ENCODE results near the gene PRKD1.
"Not testable (repeated sequence)": the region's sequence is repeated elsewhere in the genome, so short reads cannot be mapped to it uniquely, and the experiment has no call there.

The PRKD1 gene

DNA sequence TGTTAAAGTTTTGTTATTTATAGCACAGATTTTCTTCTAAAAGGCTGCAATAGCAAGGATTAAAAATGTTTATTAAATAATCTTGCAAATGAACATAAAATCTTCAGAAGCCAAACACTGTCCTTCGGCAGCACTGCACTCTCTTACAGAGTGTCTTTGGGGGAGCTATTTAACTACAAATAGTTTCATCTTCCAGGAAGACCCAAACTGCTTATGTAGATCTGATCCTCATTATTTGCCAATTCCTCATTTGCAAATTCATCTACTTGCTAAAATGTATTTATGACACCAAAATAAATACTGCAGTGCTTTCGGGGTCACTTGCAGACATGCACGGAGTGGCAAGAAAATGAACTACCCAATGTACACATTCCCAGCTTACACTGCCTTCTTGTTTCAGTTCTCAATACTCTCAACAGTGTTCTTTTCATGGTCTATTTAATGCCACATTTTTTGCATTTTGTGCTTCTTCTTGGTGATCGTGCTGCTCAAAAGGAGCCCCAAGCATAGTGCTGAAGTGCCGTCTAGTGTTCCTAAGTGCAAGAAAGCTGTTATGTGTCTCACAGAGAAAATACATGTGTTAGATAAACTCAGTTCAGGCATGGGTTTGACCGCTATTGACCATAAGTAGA is 128.1 kb downstream of the PRKD1 start:
- DNase-seq (ENCODE audit: low read depth, low spot score), result no peak

DNA sequence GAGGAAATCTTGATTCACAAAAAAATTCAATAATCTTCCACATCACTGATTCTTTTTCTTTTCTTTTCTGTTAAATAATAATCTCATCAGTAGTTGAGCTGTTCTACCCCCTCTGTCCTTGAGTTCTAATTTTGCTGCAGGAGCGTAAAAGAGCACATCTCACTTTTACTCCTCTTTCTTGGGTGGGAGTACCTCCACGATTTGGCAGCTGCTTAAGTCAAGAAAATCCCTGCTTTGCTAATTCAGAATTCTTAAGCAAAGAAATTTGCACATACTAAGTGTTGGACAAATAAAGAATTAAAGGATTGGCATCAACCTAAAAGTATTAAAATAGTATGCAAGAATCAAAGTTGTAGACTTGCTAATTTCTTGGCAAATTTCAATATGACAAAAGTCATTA is 128.8 kb downstream of the PRKD1 start:
- no peak for DNase-seq (ENCODE audit: low read depth, low spot score)

DNA sequence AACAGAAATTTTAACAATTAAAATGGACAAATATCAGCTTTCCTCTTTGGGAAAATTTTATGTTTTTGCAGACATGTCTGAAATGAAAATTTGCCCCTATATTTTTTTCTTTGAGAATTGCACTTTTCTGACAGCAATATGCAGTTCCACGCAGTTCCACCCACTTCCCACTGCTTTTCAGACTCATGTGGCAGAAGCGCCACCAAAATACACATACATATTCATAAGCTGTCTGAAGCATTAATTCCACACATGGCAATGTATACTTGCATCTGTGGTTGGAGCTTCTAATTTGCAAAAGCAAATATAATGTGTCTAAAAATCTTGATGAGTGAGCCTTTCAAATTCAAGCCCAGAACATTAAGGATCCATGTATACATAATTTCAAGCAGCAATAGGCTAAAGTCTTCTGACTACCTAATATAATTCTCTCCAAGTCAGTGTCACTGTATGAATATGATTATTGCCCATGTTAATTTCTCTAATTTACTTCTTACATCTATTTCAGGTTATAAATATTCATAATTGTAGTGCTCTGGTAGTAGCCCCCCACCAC is 129.5 kb downstream of the PRKD1 start:
- no peak for DNase-seq (ENCODE audit: low read depth, low spot score)

DNA sequence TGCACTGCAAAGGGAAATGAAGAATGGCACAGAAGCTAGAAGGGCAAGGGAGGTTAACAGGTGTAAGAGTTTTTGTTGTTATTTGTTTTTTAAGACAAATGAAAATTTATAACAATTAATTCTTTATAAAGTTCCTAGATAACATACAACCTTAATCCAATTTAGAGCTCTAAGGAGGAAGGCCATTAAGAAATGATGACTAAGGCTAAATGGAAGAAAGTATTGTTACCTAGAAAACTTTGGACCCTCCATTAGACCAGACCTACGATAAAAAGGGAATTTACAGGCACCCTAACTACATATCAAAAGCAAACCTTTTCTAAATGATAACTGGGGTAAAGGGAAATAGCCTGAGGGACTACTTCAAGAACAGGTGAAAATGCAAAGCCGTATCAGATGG is 130.8 kb downstream of the PRKD1 start:
- DNase-seq (ENCODE audit: low read depth, low spot score), result no peak

GRCh38 chr14:29789475-29789874 is 138.2 kb downstream of the PRKD1 start:
- DNase-seq (ENCODE audit: low read depth, low spot score), result no peak

DNA sequence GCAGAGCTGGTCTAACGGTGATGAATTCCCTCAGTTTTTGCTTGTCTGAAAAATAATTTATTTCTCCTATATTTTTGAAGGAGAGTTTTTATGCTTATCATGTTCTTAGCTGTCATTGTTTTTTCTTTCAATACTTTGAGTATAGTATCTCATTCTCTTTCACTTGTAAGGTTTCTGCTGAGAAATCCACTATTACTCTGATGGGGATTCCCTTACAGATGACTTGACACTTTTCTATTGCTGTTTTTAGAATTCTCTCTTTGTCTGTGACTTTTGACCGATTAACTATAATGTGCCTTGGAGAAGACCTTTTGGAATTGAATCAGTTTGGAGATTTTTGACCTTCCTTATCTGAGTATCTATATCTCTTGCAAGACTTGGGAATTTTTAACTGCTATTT is 139.6 kb downstream of the PRKD1 start:
- DNase-seq (ENCODE audit: low read depth, low spot score), result no peak

GRCh38 chr14:29783556-29783955 is 144.1 kb downstream of the PRKD1 start:
- DNase-seq (ENCODE audit: low read depth, low spot score), result no peak

- no peak for DNase-seq (ENCODE audit: low read depth, low spot score)
These were observed 145.6 kb downstream of the PRKD1 start for GRCh38 chr14:29782041-29782440.

GRCh38 chr14:29777142-29777541 is 150.5 kb downstream of the PRKD1 start:
- DNase-seq (ENCODE audit: low read depth, low spot score), result not testable (repeated sequence)

DNA sequence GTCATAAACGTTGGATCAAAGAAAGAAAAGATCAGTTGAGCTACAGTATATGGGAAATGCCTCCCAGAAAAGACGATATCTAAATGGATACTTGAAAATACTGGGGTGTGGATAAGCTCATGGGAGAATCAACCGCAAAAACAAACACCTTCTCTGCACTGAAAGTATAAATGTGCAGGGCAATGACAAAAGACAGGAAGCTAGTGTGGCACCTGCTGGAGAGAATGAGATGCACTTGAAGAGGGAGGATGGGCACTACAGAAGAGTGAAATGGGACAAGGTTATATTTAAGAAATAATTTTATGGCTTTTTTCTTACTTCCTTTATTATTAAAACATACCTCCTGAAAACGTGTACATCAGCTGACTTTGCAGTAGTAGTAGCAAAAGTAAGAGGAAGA is 153.7 kb downstream of the PRKD1 start:
- no peak for DNase-seq (ENCODE audit: low read depth, low spot score)

GRCh38 chr14:29763342-29763858 is 164.2 kb downstream of the PRKD1 start:
- DNase-seq (ENCODE audit: low read depth, low spot score), result no peak

DNA sequence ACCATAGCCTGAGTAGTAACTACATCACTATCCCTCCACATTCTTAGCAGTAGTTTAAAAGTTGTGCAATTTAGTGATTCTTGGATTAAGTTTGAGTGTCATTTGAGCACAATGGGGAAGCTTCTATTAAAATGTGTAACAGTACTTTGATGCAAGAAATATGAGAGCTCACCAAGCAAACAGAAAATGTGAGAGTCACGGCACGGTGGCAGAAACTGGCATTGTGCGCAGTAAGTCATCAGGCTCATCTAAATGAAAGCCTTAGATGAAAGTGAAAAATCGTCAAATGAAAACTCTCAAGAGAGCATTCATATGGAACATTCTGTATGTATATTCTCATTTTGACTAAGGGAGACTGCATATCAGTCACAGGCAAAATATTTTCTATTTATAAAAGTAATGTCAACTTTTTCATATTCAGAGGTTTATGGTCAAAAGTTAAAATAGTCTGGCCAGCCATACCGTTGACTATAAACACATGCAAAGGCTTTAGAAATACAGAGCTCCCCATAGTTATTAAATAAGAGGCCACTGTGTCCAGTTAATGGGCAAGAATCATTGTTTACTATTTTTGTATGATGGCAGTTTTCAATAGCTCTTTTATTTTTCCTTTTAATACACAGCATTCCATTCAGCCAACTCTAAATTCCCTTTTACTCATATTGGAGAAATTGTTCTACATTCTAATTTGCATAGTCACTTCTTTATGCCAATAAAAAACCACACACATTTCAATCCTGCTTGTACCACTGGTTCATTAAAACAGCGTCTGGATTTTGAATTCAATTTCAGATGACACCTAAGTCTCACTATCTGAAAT is 167.9 kb downstream of the PRKD1 start:
- no peak for DNase-seq (ENCODE audit: low read depth, low spot score)

DNA sequence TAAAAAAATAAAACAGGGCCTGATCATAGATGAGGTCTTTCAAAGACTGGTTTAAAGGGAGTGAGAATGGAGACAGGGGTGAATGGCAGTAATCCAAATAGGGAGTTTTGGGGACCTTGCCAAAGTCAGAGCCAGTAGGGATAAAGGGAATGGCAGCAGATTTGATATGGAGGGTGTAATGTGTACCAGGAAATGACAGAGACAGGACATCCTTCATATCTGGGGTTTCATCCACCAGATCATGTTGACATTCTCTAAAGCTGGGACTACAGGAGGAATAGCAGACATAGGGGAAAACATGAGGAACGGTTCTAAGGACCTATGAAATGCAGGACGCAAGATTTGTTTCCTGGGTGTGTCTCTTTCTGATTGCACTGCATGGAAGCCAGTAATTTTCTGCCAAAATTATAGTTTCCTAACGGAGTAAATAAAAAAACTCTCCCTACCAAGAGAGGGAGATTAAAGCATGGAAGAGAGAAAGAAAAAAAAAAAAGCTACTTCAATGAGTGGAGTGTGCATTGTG is 169.9 kb downstream of the PRKD1 start:
- no peak for DNase-seq (ENCODE audit: low read depth, low spot score)

GRCh38 chr14:29757188-29757680 is 170.4 kb downstream of the PRKD1 start:
- no peak for DNase-seq (ENCODE audit: low read depth, low spot score)

DNA sequence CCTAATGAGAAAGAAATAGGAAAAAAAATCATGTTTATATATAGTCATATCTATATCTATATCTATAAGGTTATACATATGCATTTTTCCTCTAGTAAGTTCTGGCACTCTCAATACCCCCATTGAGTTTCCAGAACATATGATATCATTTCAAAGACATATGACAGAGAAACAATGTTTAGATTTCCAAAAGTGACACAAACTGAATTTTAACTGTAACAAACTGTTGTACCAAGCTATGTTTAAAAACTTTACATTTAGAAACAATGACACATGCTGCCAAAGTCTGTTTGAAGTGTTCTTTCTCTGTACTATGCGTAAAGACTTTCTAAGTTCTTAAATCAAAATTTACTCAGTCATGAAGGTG is 171.6 kb downstream of the PRKD1 start:
- no peak for DNase-seq (ENCODE audit: low read depth, low spot score)

DNA sequence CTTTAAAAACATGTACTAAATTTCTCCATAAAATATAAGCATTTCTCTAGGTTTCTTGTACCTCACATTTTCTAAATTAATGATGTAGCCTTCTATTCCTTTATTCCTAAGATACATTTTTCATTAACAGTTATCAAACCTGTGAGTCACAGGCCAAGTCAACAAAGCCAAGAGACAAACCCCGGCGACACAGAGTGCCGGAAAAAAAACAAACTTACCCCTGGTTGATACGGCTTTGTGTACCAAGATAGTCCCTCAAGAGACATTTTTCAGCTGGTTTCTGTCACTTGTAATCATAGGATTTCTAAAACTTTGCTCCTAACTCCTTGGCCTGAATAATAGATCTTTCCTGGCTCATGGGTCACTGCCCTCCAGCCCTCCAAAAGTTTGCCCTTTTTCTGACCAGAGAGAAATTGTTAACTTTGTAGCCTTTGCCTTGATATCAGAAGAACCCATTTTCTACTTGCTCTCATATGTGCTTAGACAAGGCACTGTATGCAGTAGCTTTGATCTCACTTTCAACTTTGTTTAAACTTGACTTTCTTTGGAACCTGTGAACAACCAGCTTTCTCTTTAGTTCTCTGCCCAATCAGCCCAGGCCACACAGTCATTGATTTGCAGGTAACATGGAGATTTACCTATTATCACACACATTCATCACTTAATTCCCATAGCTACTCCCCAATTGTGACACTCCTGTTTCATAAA is 172.2 kb downstream of the PRKD1 start:
- DNase-seq (ENCODE audit: low read depth, low spot score), result no peak

GRCh38 chr14:29754134-29754533 is 173.5 kb downstream of the PRKD1 start:
- no peak for DNase-seq (ENCODE audit: low read depth, low spot score)

DNA sequence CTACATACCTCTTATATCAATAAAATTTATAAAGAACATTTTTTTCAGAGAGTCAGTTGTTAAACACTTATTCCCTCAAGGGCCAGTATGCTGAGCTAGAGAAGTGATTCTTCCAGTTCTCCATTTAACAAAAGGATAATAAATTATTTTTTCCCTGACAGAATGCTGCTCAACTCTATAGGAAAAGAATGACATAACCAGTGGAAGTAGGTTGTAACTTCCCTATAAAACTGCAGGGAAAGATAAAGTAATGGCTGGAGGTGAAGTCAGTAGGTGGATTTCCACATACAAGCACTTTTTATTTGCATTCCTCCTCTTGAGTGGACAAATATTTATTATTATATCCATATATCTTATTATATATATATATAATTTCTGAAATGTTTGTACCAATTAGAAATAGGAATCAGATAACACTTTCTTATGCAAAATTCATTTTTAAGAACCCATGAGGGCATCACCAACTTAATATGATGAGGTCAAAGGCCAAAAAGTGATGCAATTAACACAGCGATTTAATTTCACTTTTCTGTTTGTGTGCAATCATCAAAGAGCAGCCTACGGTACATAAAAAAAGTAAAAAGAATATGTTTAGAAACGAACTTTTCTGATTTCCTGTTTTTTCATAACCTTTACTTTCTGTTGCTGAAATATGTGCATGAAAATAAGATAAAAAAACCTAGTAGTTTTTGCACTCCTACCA is 175.3 kb downstream of the PRKD1 start:
- DNase-seq (ENCODE audit: low read depth, low spot score), result no peak

GRCh38 chr14:29749829-29750228 is 177.8 kb downstream of the PRKD1 start:
- DNase-seq (ENCODE audit: low read depth, low spot score), result no peak

- DNase-seq (ENCODE audit: low read depth, low spot score), result no peak
These were observed 178.3 kb downstream of the PRKD1 start for GRCh38 chr14:29749327-29749726.

DNA sequence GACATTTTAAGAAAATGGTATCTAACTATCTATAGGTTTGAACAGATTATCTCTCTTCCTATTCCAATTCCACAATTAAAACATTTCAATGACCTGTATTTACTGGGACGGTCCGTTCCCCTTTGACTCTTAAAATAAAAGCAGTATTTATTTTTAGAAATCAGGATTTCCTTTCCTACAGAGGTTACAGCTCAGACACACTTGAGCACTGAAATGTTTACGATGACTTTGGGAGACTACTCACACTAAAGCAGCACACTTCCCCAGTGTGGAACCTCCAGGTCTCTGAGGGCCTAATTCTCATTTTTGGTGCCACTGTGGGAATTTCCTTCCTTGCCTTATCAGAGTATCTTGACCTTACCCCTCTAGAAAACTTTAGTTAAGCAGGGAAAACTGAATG is 181.8 kb downstream of the PRKD1 start:
- no peak for DNase-seq (ENCODE audit: low read depth, low spot score)
